Measurements from ENCODE around the gene MCOLN1.
A peak's percentile ranks its signal among the peaks of the same experiment; 100 is the strongest.

Gene MCOLN1

GRCh38 chr19:7522072-7522922 lies at the start of gene MCOLN1:
Gene MCOLN1, plus strand, starts transcription at chr19:7522624. Its CDS starts 127 bp downstream, at chr19:7522751.
- DNase-seq (ENCODE audit: low read depth), result peak; percentile 92

GRCh38 chr19:7475665-7476064 lies 46.8 kb upstream of the MCOLN1 start:
- DNase-seq (ENCODE audit: low read depth), result no peak

GRCh38 chr19:7476241-7476640 lies 46.2 kb upstream of the MCOLN1 start:
- DNase-seq (ENCODE audit: low read depth), result no peak

- DNase-seq (ENCODE audit: low read depth), result no peak
These were observed 45.5 kb upstream of the MCOLN1 start for GRCh38 chr19:7476777-7477494.

GRCh38 chr19:7477758-7478157 lies 44.7 kb upstream of the MCOLN1 start:
- DNase-seq (ENCODE audit: low read depth), result no peak

GRCh38 chr19:7478173-7478842 lies 44.1 kb upstream of the MCOLN1 start:
- no peak for DNase-seq (ENCODE audit: low read depth)

GRCh38 chr19:7478843-7479227 lies 43.6 kb upstream of the MCOLN1 start:
- no peak for DNase-seq (ENCODE audit: low read depth)

- DNase-seq (ENCODE audit: low read depth), result no peak
These were observed 42.0 kb upstream of the MCOLN1 start for GRCh38 chr19:7480222-7480969.

- no peak for DNase-seq (ENCODE audit: low read depth)
These were observed 41.5 kb upstream of the MCOLN1 start for GRCh38 chr19:7480970-7481255.

- no peak for DNase-seq (ENCODE audit: low read depth)
These were observed 39.6 kb upstream of the MCOLN1 start for GRCh38 chr19:7482584-7483439.

- no peak for DNase-seq (ENCODE audit: low read depth)
These were observed 38.7 kb upstream of the MCOLN1 start for GRCh38 chr19:7483720-7484201.

GRCh38 chr19:7486923-7487322 lies 35.5 kb upstream of the MCOLN1 start:
- DNase-seq (ENCODE audit: low read depth), result no peak

GRCh38 chr19:7488736-7489353 lies 33.6 kb upstream of the MCOLN1 start, which contains the start of gene PEX11G:
Gene PEX11G, minus strand, starts transcription at chr19:7489035. Its CDS starts 25 bp downstream, at chr19:7489010.
- DNase-seq (ENCODE audit: low read depth), result peak; percentile 69

GRCh38 chr19:7489609-7490044 lies 32.8 kb upstream of the MCOLN1 start:
- DNase-seq (ENCODE audit: low read depth), result no peak

GRCh38 chr19:7492142-7492541 lies 30.3 kb upstream of the MCOLN1 start:
- DNase-seq (ENCODE audit: low read depth), result no peak

GRCh38 chr19:7492558-7492957 lies 29.9 kb upstream of the MCOLN1 start:
- DNase-seq (ENCODE audit: low read depth), result no peak

- DNase-seq (ENCODE audit: low read depth), result no peak
These were observed 27.9 kb upstream of the MCOLN1 start for GRCh38 chr19:7494416-7495098.

GRCh38 chr19:7497292-7497691 lies 25.1 kb upstream of the MCOLN1 start:
- DNase-seq (ENCODE audit: low read depth), result no peak

- no peak for DNase-seq (ENCODE audit: low read depth)
These were observed 21.5 kb upstream of the MCOLN1 start for GRCh38 chr19:7500811-7501450.

Data from stromal cell of bone marrow (primary cell).